UCSD-AML1 (cell line): ENCODE results near the gene ROBO1.
"Not testable (repeated sequence)": the region's sequence is repeated elsewhere in the genome, so short reads cannot be mapped to it uniquely, and the experiment has no call there.

ENCODE experiments used
- DNase-seq: peaks from one replicate; lab custom pipeline; 2025; ENCODE audit not compliant: unreplicated experiment; lab: John Stamatoyannopoulos, UW

The ROBO1 gene

DNA sequence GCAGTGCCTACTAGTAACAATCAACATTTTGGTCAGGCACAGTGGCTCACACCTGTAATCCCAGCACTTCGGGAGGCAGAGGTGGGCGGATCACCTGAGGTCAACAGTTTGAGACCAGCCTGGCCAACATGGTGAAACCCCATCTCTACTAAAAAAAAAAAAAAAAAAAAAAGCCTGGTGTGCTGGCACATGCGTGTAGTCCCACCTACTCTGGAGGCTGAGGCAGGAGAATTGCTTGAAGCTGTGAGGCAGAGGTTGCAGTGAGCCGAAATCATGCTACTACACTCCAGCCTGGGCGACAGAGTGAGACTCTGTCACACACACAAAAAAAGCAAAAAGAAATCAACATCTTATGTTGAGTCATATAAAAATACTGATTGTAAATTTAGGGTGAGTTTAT lies 1043.4 kb downstream of the ROBO1 start:
- DNase-seq, result not testable (repeated sequence)

DNA sequence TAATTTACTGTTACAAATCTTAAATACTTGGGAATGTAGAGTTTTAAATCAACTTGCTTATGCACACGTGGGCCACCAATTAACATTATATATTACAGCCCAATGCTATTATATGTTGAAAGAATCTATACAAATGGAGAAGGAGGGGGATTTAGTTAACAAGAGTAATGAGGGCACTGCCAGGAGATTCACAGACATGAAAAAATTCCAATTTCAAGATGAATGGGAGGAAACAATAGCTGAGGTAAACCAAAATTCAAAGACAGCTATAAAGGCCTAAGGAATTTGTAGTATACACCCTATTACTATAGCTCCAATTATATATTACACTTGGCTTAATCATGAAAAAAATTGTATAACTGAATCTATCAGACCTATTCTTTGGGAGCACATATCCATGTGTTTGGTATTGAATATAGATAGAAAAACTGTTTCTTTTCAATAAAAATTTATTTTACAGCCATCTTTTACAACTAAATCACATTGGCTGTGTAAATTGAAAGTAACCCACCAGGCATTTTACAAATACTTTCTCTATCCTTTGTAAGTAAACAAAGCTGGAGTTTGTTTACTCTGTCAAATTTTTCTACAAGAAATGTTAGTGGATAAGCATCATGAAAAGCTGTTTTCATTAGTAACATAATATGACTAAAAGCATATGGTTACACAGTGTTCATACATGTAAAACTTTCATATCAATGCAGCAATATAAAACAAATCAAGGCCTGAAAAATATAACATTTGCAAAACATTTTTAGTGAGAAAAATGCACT lies 1045.8 kb downstream of the ROBO1 start:
- no peak for DNase-seq

- DNase-seq, result no peak
Observed at GRCh38 chr3:78718707-78719106, 1049.1 kb downstream of the ROBO1 start.

GRCh38 chr3:78717041-78717440 lies 1050.8 kb downstream of the ROBO1 start:
- no peak for DNase-seq

DNA sequence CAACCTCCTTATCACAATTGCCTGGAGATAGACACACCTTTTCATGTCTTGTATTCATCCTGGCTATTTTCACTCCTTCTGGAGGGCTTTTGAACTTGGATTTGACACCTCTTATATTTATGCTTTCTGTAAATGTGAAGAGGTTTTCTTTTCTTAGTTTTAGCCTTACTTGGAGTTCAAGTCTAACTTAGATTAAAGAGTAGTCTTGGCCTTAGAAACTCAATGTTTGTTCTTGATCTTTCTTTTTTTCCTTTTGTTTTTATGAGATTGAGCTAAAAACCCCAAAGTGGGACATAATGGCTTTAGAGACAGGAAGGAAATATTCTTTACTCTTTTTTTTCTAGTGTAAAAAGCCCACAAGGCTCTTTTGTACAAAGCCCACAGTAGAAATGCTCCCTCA lies 1054.9 kb downstream of the ROBO1 start:
- DNase-seq, result no peak

GRCh38 chr3:78712270-78712669 lies 1055.5 kb downstream of the ROBO1 start:
- no peak for DNase-seq

GRCh38 chr3:78708565-78709073 lies 1059.2 kb downstream of the ROBO1 start:
- DNase-seq, result no peak

GRCh38 chr3:78707609-78708008 lies 1060.2 kb downstream of the ROBO1 start:
- no peak for DNase-seq

DNA sequence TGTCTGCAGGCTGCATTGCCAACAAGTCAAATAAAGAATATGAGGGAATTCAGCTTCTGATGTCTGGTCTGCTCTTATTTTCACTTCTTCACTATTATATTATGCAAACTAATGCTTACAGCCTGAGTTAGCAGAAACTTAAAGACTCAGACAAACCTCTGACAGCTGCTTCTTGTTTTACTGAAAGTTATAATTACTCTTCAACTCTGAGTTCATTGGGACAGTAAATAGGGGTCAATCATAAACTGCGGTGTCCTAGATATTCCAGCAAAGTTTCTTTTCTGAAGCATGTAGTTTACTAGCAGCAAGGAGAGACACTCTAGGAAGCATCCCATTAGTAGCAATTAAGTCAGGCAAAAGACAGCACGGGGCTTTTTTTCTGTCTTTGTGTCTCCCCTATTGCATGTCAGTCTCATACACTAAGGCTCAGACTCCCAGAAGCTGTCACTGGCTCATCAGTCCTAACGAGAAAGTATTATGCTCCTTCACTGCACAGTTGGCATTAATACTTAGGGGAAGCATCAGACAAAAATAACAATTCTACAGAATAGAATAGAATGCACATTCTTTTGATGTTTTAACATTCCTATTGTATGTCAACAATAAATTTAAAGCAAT lies 1060.8 kb downstream of the ROBO1 start:
- no peak for DNase-seq

- DNase-seq, result no peak
Observed at GRCh38 chr3:78703944-78704343, 1063.9 kb downstream of the ROBO1 start.

- DNase-seq, result no peak
Observed at GRCh38 chr3:78701537-78701936, 1066.3 kb downstream of the ROBO1 start.

DNA sequence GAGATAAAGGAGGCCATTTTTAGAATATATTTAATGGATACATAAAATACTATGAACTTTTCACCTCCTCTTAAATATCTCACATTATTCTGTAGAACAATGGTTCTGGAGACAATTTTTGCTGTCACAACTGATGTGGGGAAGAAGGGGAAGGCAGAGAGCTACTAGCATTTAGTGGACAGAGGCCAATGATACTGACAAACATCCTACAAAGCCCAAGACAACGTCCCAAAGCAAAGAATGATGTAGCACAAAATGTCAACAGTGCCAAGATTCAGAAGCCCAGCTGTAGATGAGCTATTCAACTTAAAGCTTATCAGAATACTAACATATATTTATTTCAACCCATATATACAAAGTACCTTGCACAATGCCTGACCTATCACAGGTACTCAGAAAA lies 1069.4 kb downstream of the ROBO1 start:
- no peak for DNase-seq

DNA sequence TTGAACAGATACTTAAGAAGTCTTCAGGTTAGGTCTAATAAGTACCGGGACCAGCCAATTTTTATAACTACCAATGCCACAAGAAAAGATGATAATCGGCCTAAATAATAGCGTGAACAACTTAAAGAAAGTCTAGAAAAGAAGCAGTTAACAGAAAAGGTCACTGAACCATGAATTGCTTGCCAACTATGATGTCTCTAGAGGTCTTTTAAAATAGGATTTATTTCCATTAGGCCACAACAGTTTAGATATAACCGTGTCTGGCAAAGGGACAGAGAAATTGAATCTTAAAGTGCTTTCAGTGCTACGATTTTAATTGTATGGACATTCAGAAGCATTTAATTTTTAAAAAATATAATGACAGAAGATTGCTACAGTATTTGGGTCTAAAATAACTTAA lies 1070.4 kb downstream of the ROBO1 start:
- no peak for DNase-seq

- DNase-seq, result no peak
Observed at GRCh38 chr3:78690766-78691165, 1077.0 kb downstream of the ROBO1 start.

- no peak for DNase-seq
Observed at GRCh38 chr3:78689378-78689777, 1078.4 kb downstream of the ROBO1 start.

DNA sequence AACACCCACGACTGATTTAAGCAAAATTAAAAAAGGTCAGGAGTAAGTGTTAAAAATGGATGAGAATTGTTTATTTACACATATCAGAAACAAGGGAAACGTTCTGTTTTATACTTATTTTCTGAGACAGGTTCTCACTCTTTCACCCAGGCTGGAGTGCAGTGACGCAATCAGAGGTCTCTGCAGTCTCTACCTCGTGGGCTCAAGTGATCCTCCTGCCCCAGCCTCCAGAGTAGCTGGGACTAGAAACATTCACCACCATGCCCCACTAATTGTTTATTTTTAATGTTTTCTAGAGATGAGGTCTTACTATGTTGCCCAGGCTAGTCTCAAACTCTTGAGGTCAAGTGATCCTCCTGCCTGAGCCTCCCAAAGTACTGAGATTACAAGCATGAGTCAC lies 1080.3 kb downstream of the ROBO1 start:
- DNase-seq, result no peak

DNA sequence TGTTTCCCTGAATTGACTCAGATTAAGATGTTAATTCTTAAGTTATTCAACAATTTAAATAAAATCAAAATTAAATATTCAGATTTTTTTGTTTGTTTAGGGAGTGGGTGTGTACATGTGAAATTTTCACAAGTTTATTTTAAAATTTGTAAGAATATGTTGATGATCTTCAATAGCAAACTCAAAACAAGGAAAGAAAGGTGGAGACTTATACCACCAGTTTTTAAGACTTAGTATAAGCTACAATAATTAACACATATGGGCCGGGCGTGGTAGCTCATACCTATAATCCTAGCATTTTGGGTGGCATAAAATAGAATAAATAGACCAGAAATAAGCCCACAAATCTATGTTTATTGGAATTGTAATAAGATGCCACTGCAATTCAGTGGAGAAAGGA lies 1084.5 kb downstream of the ROBO1 start:
- DNase-seq, result no peak

GRCh38 chr3:78675119-78675805 lies 1092.5 kb downstream of the ROBO1 start:
- not testable (repeated sequence) for DNase-seq

DNA sequence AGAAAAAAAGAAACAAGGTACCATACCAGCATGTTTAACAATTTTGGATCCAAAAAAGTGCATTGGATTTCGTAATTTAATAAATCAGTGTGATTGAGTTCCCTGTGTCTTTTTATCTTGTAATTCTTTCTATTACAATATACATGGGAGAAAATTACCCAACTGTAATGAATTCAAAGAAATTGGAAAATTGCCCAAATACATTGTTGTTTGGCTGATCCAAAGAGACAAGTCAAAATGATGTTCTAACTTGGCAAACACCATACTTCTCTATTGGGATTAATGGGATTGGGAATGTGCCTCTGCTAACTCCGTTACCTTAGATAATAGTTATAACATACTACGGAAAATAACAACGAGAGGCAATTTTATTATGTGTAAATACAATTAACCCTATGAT lies 1097.1 kb downstream of the ROBO1 start:
- no peak for DNase-seq

GRCh38 chr3:78670094-78670493 lies 1097.7 kb downstream of the ROBO1 start:
- DNase-seq, result no peak

DNA sequence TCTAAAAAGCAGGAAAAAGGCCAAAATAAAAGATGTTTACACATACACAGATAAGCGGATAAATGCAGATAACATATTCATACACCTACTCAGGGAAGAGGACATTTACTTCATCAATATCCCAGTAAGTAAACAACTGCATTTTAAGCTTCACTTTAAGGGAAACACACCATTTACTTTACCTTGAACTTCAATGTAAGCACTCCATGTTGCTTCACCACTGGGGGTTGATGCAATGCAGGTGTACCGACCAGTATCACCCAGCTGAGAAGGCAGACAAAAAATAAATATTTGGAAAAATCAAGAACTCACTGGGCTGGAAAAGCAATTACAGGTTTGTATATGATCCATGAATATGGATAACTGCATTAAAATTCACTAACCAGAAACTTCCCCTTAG lies 1099.5 kb downstream of the ROBO1 start:
- no peak for DNase-seq

- DNase-seq, result no peak
Observed at GRCh38 chr3:78666470-78666800, 1101.4 kb downstream of the ROBO1 start.
